NT2/D1 (cell line): Measurements from ENCODE around the gene SUV39H1.
A peak's percentile ranks its signal among the peaks of the same experiment; 100 is the strongest.

Experiments
- DNase-seq: peaks from one replicate; pipeline ENCODE4 v3.0.0-alpha.2; 2011; ENCODE audit warnings: low read depth, low spot score
- H3K27me3 ChIP-seq: 2 replicates; pipeline ENCODE4 v1.6.0; 2011; ENCODE audit warnings: mild to moderate bottlenecking; ENCODE audit not compliant: insufficient read length, insufficient read depth
- H3K36me3 ChIP-seq: 2 replicates; pipeline ENCODE4 v1.6.1; 2011; ENCODE audit warnings: mild to moderate bottlenecking, low read length, mixed read lengths; ENCODE audit not compliant: insufficient read depth, insufficient read length
- H3K4me1 ChIP-seq: 2 replicates; pipeline ENCODE4 v1.5.1; 2011; ENCODE audit not compliant: insufficient read depth, insufficient read length
- H3K4me3 ChIP-seq: 2 replicates; pipeline ENCODE4 v1.5.1; 2011; ENCODE audit warnings: low read depth; ENCODE audit not compliant: insufficient read length
- H3K9ac ChIP-seq: 2 replicates; pipeline ENCODE4 v1.6.0; 2011; ENCODE audit warnings: low read depth; ENCODE audit not compliant: insufficient read length
- H3K9me3 ChIP-seq: 2 replicates; pipeline ENCODE4 v1.5.1; 2011; ENCODE audit warnings: mild to moderate bottlenecking, low read length; ENCODE audit not compliant: insufficient read depth
- SUZ12 ChIP-seq: IDR thresholded peaks from 2 replicates; pipeline ENCODE4 v1.6.1; 2011; ENCODE audit not compliant: insufficient read length, insufficient read depth; ENCODE audit errors: extremely low read depth
- YY1 ChIP-seq: IDR thresholded peaks from 2 replicates; pipeline ENCODE4 v1.6.1; 2011; ENCODE audit not compliant: insufficient read length, insufficient read depth
- ZNF274 ChIP-seq: IDR thresholded peaks from 2 replicates; pipeline ENCODE4 v1.6.1; 2011; ENCODE audit warnings: mild to moderate bottlenecking, low read depth, low read length

SUV39H1 gene

GRCh38 chrX:48694776-48695533, 1.6 kb upstream of the SUV39H1 start:
- no peak for TF ChIP-seq SUZ12
- no peak for TF ChIP-seq ZNF274
- TF ChIP-seq YY1: no peak
- Histone ChIP-seq H3K9me3 (no peaks in the 10 kb centered on the region), H3K36me3 (peaks cover 15% of the 10 kb centered on the region), H3K27me3 (peaks cover 28% of the 10 kb centered on the region), H3K4me1 (peaks cover 19% of the 10 kb centered on the region), H3K9ac (peak overlapping the region; percentile 88), H3K4me3 (no peak overlapping the region)
- DNase-seq: no peak

DNA sequence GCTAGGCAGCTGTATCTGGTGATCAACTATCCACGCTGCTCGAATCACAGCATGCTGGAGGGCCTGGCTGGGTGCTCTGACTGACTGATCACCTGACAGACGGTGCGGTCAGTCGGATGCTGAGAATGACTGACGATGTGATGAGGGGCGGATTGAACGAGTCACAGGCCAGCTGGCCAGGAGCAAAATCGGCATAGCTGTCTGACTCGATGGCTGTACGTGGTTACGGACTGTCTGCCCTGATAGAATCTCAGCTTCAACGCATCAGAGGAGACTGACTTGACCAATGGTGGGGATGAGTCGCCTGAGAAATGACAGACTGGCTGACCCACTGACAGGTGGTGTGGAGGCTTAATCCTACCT, 1.0 kb upstream of the SUV39H1 start:
- no peak for DNase-seq
- peak overlapping the region; percentile 81 for H3K4me3 ChIP-seq
- H3K9ac ChIP-seq: peak overlapping the region; percentile 88
- H3K36me3 ChIP-seq: peaks cover 20% of the 10 kb centered on the region
- TF ChIP-seq ZNF274 (no peak), SUZ12 (no peak), YY1 (no peak)
- peaks cover 28% of the 10 kb centered on the region for H3K27me3 ChIP-seq
- H3K9me3 ChIP-seq: no peaks in the 10 kb centered on the region
- peaks cover 19% of the 10 kb centered on the region for H3K4me1 ChIP-seq

DNA sequence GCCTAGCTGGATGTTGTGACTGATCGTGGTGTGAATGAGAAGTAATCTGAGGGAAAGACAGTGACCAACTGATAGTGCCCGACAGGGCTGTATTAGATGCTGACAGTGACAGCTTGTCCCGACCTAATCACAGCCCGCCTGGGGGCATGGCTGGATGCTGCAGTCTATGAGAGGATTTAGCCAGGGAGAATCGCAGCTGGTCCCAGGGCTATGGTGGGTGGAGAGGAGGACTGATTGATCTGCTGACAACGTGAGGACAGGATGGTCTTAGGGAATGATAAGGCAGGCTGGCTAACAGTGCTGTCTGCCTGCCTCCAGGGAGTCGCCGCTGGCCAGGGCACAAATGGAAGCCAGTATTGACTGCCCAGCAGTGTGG, 621 bp upstream of the SUV39H1 start:
- Histone ChIP-seq H3K36me3 (peaks cover 24% of the 10 kb centered on the region), H3K9me3 (no peaks in the 10 kb centered on the region), H3K27me3 (peaks cover 28% of the 10 kb centered on the region), H3K4me1 (peaks cover 19% of the 10 kb centered on the region), H3K9ac (peak overlapping the region; percentile 88), H3K4me3 (peak overlapping the region; percentile 81)
- no peak for DNase-seq
- TF ChIP-seq ZNF274: no peak
- TF ChIP-seq YY1: no peak
- no peak for TF ChIP-seq SUZ12

DNA sequence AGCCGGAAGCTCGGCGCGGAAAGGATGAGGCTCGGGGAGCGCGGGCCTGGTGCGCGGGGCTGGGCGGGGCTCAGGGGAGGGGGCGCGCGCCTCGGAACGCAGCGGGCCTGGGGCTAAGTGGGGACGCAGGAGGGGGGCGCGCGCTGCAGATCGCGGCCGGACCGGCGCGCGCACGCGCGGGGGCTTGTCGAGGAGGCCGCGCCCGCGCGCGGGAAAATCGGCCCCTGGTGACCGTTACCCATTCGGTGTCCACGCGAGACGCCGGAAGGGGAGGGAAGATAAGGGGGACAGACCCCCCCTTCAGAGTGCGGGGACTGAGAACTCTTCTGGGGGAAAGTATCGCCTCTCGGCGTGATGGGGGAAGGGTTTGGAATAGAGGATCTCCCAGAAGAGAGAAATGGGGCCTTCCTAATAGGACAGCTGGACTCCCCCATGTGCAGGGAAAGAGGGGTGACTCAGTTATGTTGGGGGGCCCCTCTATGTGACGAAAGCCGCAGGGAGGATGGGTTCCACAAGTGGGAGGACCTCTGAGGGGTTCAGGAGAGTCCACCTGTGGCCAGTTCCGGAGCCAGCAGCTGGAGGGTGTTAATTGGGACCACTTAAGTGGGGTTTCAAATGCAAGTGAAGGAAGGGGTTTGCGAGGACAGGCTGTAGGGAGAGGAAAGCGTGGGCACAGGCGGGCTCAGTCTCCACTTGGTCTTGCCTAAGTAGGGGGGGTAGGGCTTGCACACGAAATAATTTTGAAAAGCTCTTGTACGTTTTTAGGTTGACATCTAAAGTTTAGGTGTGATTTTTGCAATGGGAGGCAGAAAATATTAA, 584 bp downstream of the SUV39H1 start:
- Histone ChIP-seq H3K36me3 (peaks cover 36% of the 10 kb centered on the region), H3K9me3 (no peaks in the 10 kb centered on the region), H3K4me3 (peak overlapping the region; percentile 81), H3K27me3 (peaks cover 28% of the 10 kb centered on the region), H3K4me1 (peaks cover 21% of the 10 kb centered on the region), H3K9ac (peak overlapping the region; percentile 88)
- TF ChIP-seq SUZ12 (no peak), YY1 (no peak), ZNF274 (no peak)
- DNase-seq: no peak

GRCh38 chrX:48698306-48698705, 1.8 kb downstream of the SUV39H1 start:
- Histone ChIP-seq H3K36me3 (peaks cover 48% of the 10 kb centered on the region), H3K9ac (peak overlapping the region; percentile 50)
- TF ChIP-seq YY1 (no peak), ZNF274 (no peak), SUZ12 (no peak)

DNA sequence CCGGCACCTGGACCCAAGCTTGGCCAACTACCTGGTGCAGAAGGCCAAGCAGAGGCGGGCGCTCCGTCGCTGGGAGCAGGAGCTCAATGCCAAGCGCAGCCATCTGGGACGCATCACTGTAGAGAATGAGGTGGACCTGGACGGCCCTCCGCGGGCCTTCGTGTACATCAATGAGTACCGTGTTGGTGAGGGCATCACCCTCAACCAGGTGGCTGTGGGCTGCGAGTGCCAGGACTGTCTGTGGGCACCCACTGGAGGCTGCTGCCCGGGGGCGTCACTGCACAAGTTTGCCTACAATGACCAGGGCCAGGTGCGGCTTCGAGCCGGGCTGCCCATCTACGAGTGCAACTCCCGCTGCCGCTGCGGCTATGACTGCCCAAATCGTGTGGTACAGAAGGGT, 3.7 kb downstream of the SUV39H1 start:
- no peak for DNase-seq
- peaks cover 24% of the 10 kb centered on the region for H3K4me1 ChIP-seq
- peaks cover 60% of the 10 kb centered on the region for H3K36me3 ChIP-seq
- H3K9ac ChIP-seq: no peak overlapping the region
- H3K4me3 ChIP-seq: no peak overlapping the region
- H3K9me3 ChIP-seq: no peaks in the 10 kb centered on the region
- TF ChIP-seq YY1 (no peak), SUZ12 (no peak), ZNF274 (no peak)
- H3K27me3 ChIP-seq: peaks cover 9% of the 10 kb centered on the region

More at GRCh38 chrX:48698306-48698705, 1.8 kb downstream of the SUV39H1 start:
- peaks cover 28% of the 10 kb centered on the region for H3K27me3 ChIP-seq
- H3K4me1 ChIP-seq: peaks cover 28% of the 10 kb centered on the region
- H3K4me3 ChIP-seq: no peak overlapping the region
- no peak for DNase-seq
- no peaks in the 10 kb centered on the region for H3K9me3 ChIP-seq
